HG02981 (cell line): ENCODE measurements around the gene SLC35A4.
"Not testable (repeated sequence)": the region's sequence is repeated elsewhere in the genome, so short reads cannot be mapped to it uniquely, and the experiment has no call there.

Experiments used
- ATAC-seq: cut with Tn5 transposase; IDR thresholded peaks from one replicate; pipeline ENCODE4 v1.9.1; 2021; ENCODE audit warnings: mild to moderate bottlenecking, moderate library complexity; ENCODE audit not compliant: unreplicated experiment

The SLC35A4 gene

GRCh38 chr5:140557965-140558364 lies 6.7 kb upstream of the SLC35A4 start:
- ATAC-seq = no peak

- no peak for ATAC-seq
Observed at GRCh38 chr5:140558542-140558941, 6.1 kb upstream of the SLC35A4 start.

GRCh38 chr5:140560227-140560626 lies 4.4 kb upstream of the SLC35A4 start:
- ATAC-seq = no peak

GRCh38 chr5:140561753-140562523 lies 2.7 kb upstream of the SLC35A4 start:
- ATAC-seq = no peak

GRCh38 chr5:140563596-140563995 lies 1.0 kb upstream of the SLC35A4 start:
- ATAC-seq = no peak

- ATAC-seq = peak; percentile 2
Observed at GRCh38 chr5:140565024-140565779, 574 bp downstream of the SLC35A4 start.

GRCh38 chr5:140565780-140566095 lies 1.1 kb downstream of the SLC35A4 start:
- no peak for ATAC-seq

- ATAC-seq = no peak
Observed at GRCh38 chr5:140566665-140567064, 2.0 kb downstream of the SLC35A4 start.

- no peak for ATAC-seq
Observed at GRCh38 chr5:140567136-140567818, 2.6 kb downstream of the SLC35A4 start.

GRCh38 chr5:140567871-140568270 lies 3.2 kb downstream of the SLC35A4 start:
- ATAC-seq = no peak

GRCh38 chr5:140568443-140569063 lies 3.9 kb downstream of the SLC35A4 start:
- ATAC-seq = no peak

GRCh38 chr5:140569197-140569596 lies 4.6 kb downstream of the SLC35A4 start:
- ATAC-seq = no peak

- ATAC-seq = no peak
Observed at GRCh38 chr5:140570058-140570457, 5.4 kb downstream of the SLC35A4 start.

- no peak for ATAC-seq
Observed at GRCh38 chr5:140570488-140570887, 5.9 kb downstream of the SLC35A4 start.

GRCh38 chr5:140571105-140571504 lies 6.5 kb downstream of the SLC35A4 start:
- no peak for ATAC-seq

- ATAC-seq = no peak
Observed at GRCh38 chr5:140573683-140574082, 9.1 kb downstream of the SLC35A4 start.

GRCh38 chr5:140574165-140574564 lies 9.5 kb downstream of the SLC35A4 start:
- ATAC-seq = no peak

- ATAC-seq = no peak
Observed at GRCh38 chr5:140575309-140575708, 10.7 kb downstream of the SLC35A4 start.

GRCh38 chr5:140576776-140577201 lies 12.2 kb downstream of the SLC35A4 start:
- ATAC-seq = no peak

GRCh38 chr5:140579188-140579747 lies 14.6 kb downstream of the SLC35A4 start:
- not testable (repeated sequence) for ATAC-seq

- no peak for ATAC-seq
Observed at GRCh38 chr5:140587495-140587894, 22.9 kb downstream of the SLC35A4 start.
